IMR-90 (cell line): ENCODE measurements around the gene PRELID2. TPM values are rescaled to one million over a fixed set of nuclear protein-coding genes. Genes with fewer than 3 reads are reported as not detected.

ENCODE experiments used
- ATAC-seq: fragments of 200-7000 bp; cut with Tn5 transposase; 2 replicates; pipeline ENCODE4 v1.9.1; 2020; ENCODE audit warnings: low read depth, mild to moderate bottlenecking, moderate library complexity
- BruUV-seq: library from RNA; stranded (reverse); fragments of 400-500 nt; replicated peaks from 2 replicates; lab custom pipeline; 2021; lab: Mats Ljungman, UMichigan
- CTCF ChIA-PET: fragments of 300-600 bp; formaldehyde crosslinking; extraction: SDS; loops from one replicate; lab custom pipeline; 2021; ENCODE audit warnings: antibody characterized with exemption; lab: Yijun Ruan, JAX
- POLR2A ChIA-PET: fragments of 300-600 bp; sonication (Branson Sonifier 250); formaldehyde crosslinking; loops from one replicate; lab custom pipeline; 2022; ENCODE audit warnings: antibody characterized with exemption; ENCODE audit not compliant: unreplicated experiment; lab: Charles Lee
- DNase-seq: peaks from one replicate; pipeline ENCODE4 v3.0.0; 2013
- H2AFZ ChIP-seq: replicated peaks from 2 replicates; pipeline ENCODE3; 2013; ENCODE audit warnings: low read length, mild to moderate bottlenecking; ENCODE audit not compliant: poor library complexity
- H2AK5ac ChIP-seq: 2 replicates; pipeline ENCODE4 v1.6.1; 2013; ENCODE audit warnings: low read depth, low read length, inconsistent platforms
- H2AK9ac ChIP-seq: replicated peaks from 2 replicates; pipeline ENCODE3; 2013; ENCODE audit warnings: mild to moderate bottlenecking, low read depth, low read length, moderate library complexity; ENCODE audit not compliant: poor library complexity
- H2BK120ac ChIP-seq: 2 replicates; pipeline ENCODE4 v1.6.1; 2013; ENCODE audit warnings: low read depth, low read length, inconsistent platforms
- H2BK15ac ChIP-seq: 3 replicates; pipeline ENCODE4 v1.6.1; 2013; ENCODE audit warnings: low read depth, low read length, inconsistent platforms
- H2BK20ac ChIP-seq: 2 replicates; pipeline ENCODE4 v1.6.1; 2013; ENCODE audit warnings: low read depth, mild to moderate bottlenecking, inconsistent platforms, low read length, moderate library complexity
- H2BK5ac ChIP-seq: 2 replicates; pipeline ENCODE4 v1.6.1; 2013; ENCODE audit warnings: mild to moderate bottlenecking, low read depth, low read length, inconsistent platforms; ENCODE audit not compliant: poor library complexity, severe bottlenecking
- H3K14ac ChIP-seq: replicated peaks from 2 replicates; pipeline ENCODE4 v1.6.1; 2013; ENCODE audit warnings: low read depth, low read length, inconsistent platforms
- H3K18ac ChIP-seq: 2 replicates; pipeline ENCODE4 v1.6.1; 2013; ENCODE audit warnings: low read depth, low read length, control low read depth
- H3K23ac ChIP-seq: 2 replicates; pipeline ENCODE4 v1.6.1; 2013; ENCODE audit warnings: low read depth, low read length, inconsistent platforms
- H3K27ac ChIP-seq: 2 replicates; pipeline ENCODE4 v1.5.1; 2013; ENCODE audit warnings: mild to moderate bottlenecking, control low read depth, low read length; ENCODE audit not compliant: insufficient read depth
- H3K27me3 ChIP-seq: 2 replicates; pipeline ENCODE4 v1.6.1; 2013; ENCODE audit warnings: low read length; ENCODE audit not compliant: control insufficient read depth, insufficient read depth
- H3K36me3 ChIP-seq: 2 replicates; pipeline ENCODE4 v1.6.1; 2013; ENCODE audit warnings: low read length, mixed read lengths; ENCODE audit not compliant: control insufficient read depth, insufficient read depth
- H3K4ac ChIP-seq: 2 replicates; pipeline ENCODE4 v1.6.1; 2013; ENCODE audit warnings: low read depth, low read length, inconsistent platforms
- H3K4me1 ChIP-seq: 2 replicates; pipeline ENCODE4 v1.6.1; 2013; ENCODE audit warnings: low read length, mixed read lengths; ENCODE audit not compliant: control insufficient read depth, insufficient read depth
- H3K4me2 ChIP-seq: 2 replicates; pipeline ENCODE4 v1.6.1; 2013; ENCODE audit warnings: low read depth, mild to moderate bottlenecking, control low read depth, low read length, moderate library complexity
- H3K4me3 ChIP-seq: 2 replicates; pipeline ENCODE4 v1.5.1; 2013; ENCODE audit warnings: low read depth, mild to moderate bottlenecking, control low read depth, low read length, moderate library complexity; ENCODE audit not compliant: insufficient read depth
- H3K56ac ChIP-seq: 2 replicates; pipeline ENCODE4 v1.6.1; 2013; ENCODE audit warnings: low read length, inconsistent platforms; ENCODE audit not compliant: insufficient read depth; ENCODE audit errors: extremely low read depth
- H3K79me1 ChIP-seq, 2 experiments: 2 replicates each; pipeline ENCODE4 v1.6.1; 2013; ENCODE audit warnings: low read length in 2 of 2, inconsistent platforms in 1 of 2, low read depth in 1 of 2
- H3K9ac ChIP-seq: 2 replicates; pipeline ENCODE4 v1.6.1; 2013; ENCODE audit warnings: low read depth, low read length, control low read depth
- H3K9me1 ChIP-seq: 2 replicates; pipeline ENCODE4 v1.6.1; 2013; ENCODE audit warnings: low read length, inconsistent platforms; ENCODE audit not compliant: insufficient read depth
- H3K9me3 ChIP-seq: 2 replicates; pipeline ENCODE4 v1.6.1; 2013; ENCODE audit warnings: low read length; ENCODE audit not compliant: control insufficient read depth, insufficient read depth
- H4K20me1 ChIP-seq: 2 replicates; pipeline ENCODE4 v1.6.1; 2013; ENCODE audit warnings: low read length, inconsistent platforms; ENCODE audit not compliant: insufficient read depth
- H4K5ac ChIP-seq: 2 replicates; pipeline ENCODE4 v1.6.1; 2013; ENCODE audit warnings: mild to moderate bottlenecking, low read depth, low read length, control low read depth
- H4K8ac ChIP-seq, 2 experiments: 2 replicates each; pipeline ENCODE4 v1.6.1; 2013; ENCODE audit warnings: low read depth in 2 of 2, low read length in 2 of 2, control low read depth in 1 of 2, inconsistent platforms in 1 of 2
- H4K91ac ChIP-seq: 2 replicates; pipeline ENCODE4 v1.6.1; 2013; ENCODE audit warnings: low read depth, low read length, inconsistent platforms; ENCODE audit not compliant: insufficient read depth
- BHLHE40 ChIP-seq: fragments of 150-350 bp; IDR thresholded peaks from 2 replicates; pipeline ENCODE4 v1.6.1; 2016; ENCODE audit warnings: mild to moderate bottlenecking, low read depth, low read length
- CEBPB ChIP-seq: IDR thresholded peaks from 2 replicates; pipeline ENCODE4 v1.6.1; 2012; ENCODE audit warnings: low read depth, low read length, improper control_type of control experiment
- CHD1 ChIP-seq: IDR thresholded peaks from 2 replicates; pipeline ENCODE4 v1.6.1; 2012; ENCODE audit warnings: low read depth, low read length, improper control_type of control experiment
- CTCF ChIP-seq: conservative IDR thresholded peaks from 2 replicates; pipeline ENCODE4 v1.5.1; 2012; ENCODE audit warnings: mild to moderate bottlenecking, low read depth, low read length, improper control_type of control experiment
- ELK1 ChIP-seq: fragments of 150-350 bp; IDR thresholded peaks from 2 replicates; pipeline ENCODE4 v1.6.1; 2016; ENCODE audit warnings: low read depth, mild to moderate bottlenecking, low read length, moderate library complexity, borderline replicate concordance
- FOS ChIP-seq: fragments of 150-350 bp; IDR thresholded peaks from 2 replicates; pipeline ENCODE4 v1.6.1; 2016; ENCODE audit warnings: low read depth, low read length
- MAFK ChIP-seq: IDR thresholded peaks from 2 replicates; pipeline ENCODE4 v1.6.1; 2012; ENCODE audit warnings: low read depth, low read length, improper control_type of control experiment
- MAZ ChIP-seq: IDR thresholded peaks from 2 replicates; pipeline ENCODE4 v1.6.1; 2012; ENCODE audit warnings: low read depth, mild to moderate bottlenecking, low read length, improper control_type of control experiment, moderate library complexity, borderline replicate concordance
- MXI1 ChIP-seq: IDR thresholded peaks from 2 replicates; pipeline ENCODE4 v1.6.1; 2012; ENCODE audit warnings: low read depth, mild to moderate bottlenecking, low read length, moderate library complexity, borderline replicate concordance
- NFE2L2 ChIP-seq: fragments of 150-350 bp; IDR thresholded peaks from 2 replicates; pipeline ENCODE4 v1.6.1; 2016; ENCODE audit warnings: low read depth, mild to moderate bottlenecking, low read length
- POLR2A ChIP-seq: IDR thresholded peaks from 2 replicates; pipeline ENCODE4 v1.6.1; 2012; ENCODE audit warnings: mild to moderate bottlenecking, low read depth, low read length
- RAD21 ChIP-seq: IDR thresholded peaks from 2 replicates; pipeline ENCODE4 v1.6.1; 2012; ENCODE audit warnings: low read length, improper control_type of control experiment
- RCOR1 ChIP-seq: IDR thresholded peaks from 2 replicates; pipeline ENCODE4 v1.6.1; 2012; ENCODE audit warnings: mild to moderate bottlenecking, low read length, improper control_type of control experiment; ENCODE audit not compliant: insufficient replicate concordance
- RFX5 ChIP-seq: IDR thresholded peaks from 2 replicates; pipeline ENCODE4 v1.8.0; 2012; ENCODE audit warnings: low read depth, mild to moderate bottlenecking, low read length, moderate library complexity
- SMC3 ChIP-seq: fragments of 150-350 bp; IDR thresholded peaks from 2 replicates; pipeline ENCODE4 v1.6.1; 2016; ENCODE audit warnings: low read depth, mild to moderate bottlenecking, antibody characterized with exemption, low read length, moderate library complexity
- USF2 ChIP-seq: fragments of 150-350 bp; IDR thresholded peaks from 2 replicates; pipeline ENCODE4 v1.6.1; 2017; ENCODE audit warnings: mild to moderate bottlenecking, antibody characterized with exemption, low read length, low read depth
- dilution Hi-C: fragments of 300-500 bp; cut with HindIII; formaldehyde crosslinking; loops from one replicate; pipeline ENCODE4 v1.14.3; 2018; ENCODE audit warnings: low sequenced_read_pairs; ENCODE audit not compliant: unreplicated experiment
- in situ Hi-C: fragments of 300-500 bp; cut with MboI; formaldehyde crosslinking; loops from 3 replicates; pipeline ENCODE4 v1.14.3; 2019; ENCODE audit warnings: low sequenced_read_pairs, inconsistent platforms, mixed read lengths
- intact Hi-C: fragments of 100-400 bp; cut with micrococcal nuclease; formaldehyde crosslinking; loops from 2 replicates; pipeline ENCODE4 v1.10.0; 2022
- polyA plus RNA-seq, 3 experiments: library from polyadenylated mRNA; depleted of rRNA; stranded (reverse); fragments of >200 nt; gene quantifications; 2 replicates each; pipeline ENCODE4 v1.2.3, GENCODE V29; 2012; ENCODE audit warnings: low replicate concordance in 1 of 3
- total RNA-seq: library from RNA; depleted of rRNA; stranded (reverse); fragments of >200 nt; gene quantifications from 2 replicates; pipeline ENCODE4 v1.2.3, GENCODE V29; 2012

The PRELID2 gene
- total and polyA plus RNA-seq, 2 of the 4 experiments (the other 2 are of a cell fraction): 4.9 to 8.6 TPM

GRCh38 chr5:145750199-145750598, 84.9 kb downstream of the PRELID2 start:
- Histone ChIP-seq H2BK20ac (no peak overlapping the region), H3K36me3 (no peaks in the 10 kb centered on the region), H3K14ac (no peak overlapping the region), H4K20me1 (no peaks in the 10 kb centered on the region), H3K56ac (no peak overlapping the region), H3K27ac (no peak overlapping the region), H3K27me3 (no peaks in the 10 kb centered on the region), H2BK120ac (no peak overlapping the region), H3K23ac (no peak overlapping the region), H2AFZ (no peak overlapping the region), H3K9me3 (no peaks in the 10 kb centered on the region), H3K4me3 (no peak overlapping the region), H3K9me1 (no peaks in the 10 kb centered on the region), H2BK15ac (no peak overlapping the region), H3K4ac (no peak overlapping the region), H4K91ac (no peak overlapping the region), H3K4me2 (no peak overlapping the region), H2BK5ac (no peak overlapping the region), H4K5ac (no peak overlapping the region), H2AK9ac (no peak overlapping the region), H3K9ac (no peak overlapping the region), H3K4me1 (0 out of 2 replicates have a peak, but pooled peaks cover 4% of the 10 kb centered on the region), H3K79me1 (no peaks in the 10 kb centered on the region), H4K8ac (no peak overlapping the region), H2AK5ac (no peak overlapping the region), H3K18ac (no peak overlapping the region)
- POLR2A ChIA-PET: no interaction called here
- dilution Hi-C loops: no loop called here
- DNase-seq: no peak
- CTCF ChIA-PET: no interaction called here
- intact Hi-C loops: no loop called here
- ATAC-seq: no peak
- in situ Hi-C loops: no loop called here
- TF ChIP-seq MAZ: no peak
- TF ChIP-seq CHD1: no peak
- no peak for TF ChIP-seq RCOR1
- TF ChIP-seq POLR2A: no peak
- TF ChIP-seq SMC3: no peak
- no peak for TF ChIP-seq ELK1
- TF ChIP-seq RFX5: no peak
- no peak for TF ChIP-seq NFE2L2
- TF ChIP-seq BHLHE40: no peak
- no peak for TF ChIP-seq CEBPB
- no peak for TF ChIP-seq USF2
- no peak for TF ChIP-seq MXI1
- no peak for TF ChIP-seq MAFK
- no peak for TF ChIP-seq CTCF
- TF ChIP-seq FOS: no peak
- no peak for TF ChIP-seq RAD21
- no TSS peak for BruUV-seq
